Measurements from ENCODE around the gene CCDC192. TPM values are rescaled to one million over a fixed set of nuclear protein-coding genes. Genes with fewer than 3 reads are reported as not detected.

Gene CCDC192
- total RNA-seq, 1 experiment from 2014 or later: 0.52 TPM

DNA sequence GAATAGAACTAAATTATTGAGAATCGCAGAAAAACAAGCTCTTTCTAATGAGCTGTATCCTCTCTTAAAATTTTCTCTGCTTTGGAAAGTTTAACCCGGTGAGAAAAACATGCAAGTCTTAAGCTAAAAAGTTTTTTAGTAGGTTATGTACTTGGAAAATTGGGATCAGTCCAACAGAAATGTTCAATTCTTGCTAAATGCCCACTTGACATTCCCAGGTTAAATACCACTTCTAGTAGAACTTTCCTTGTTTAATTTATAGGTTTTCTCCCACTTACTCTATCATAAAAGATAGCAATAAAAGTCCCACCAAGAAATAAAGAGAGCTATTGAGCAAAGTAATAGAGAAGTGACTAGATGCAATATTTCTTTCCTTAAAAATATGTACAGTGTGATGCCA, 157.1 kb downstream of the CCDC192 start:
- TF ChIP-seq ZBTB21 (CRISPR knock-in tag; IDR thresholded peaks at IDR 0.05; ENCODE audit: borderline replicate concordance) (no peak), ZNF396 (CRISPR knock-in tag; IDR thresholded peaks at IDR 0.05; ENCODE audit: borderline replicate concordance) (no peak), RELA (CRISPR knock-in tag; IDR thresholded peaks at IDR 0.05; ENCODE audit: borderline replicate concordance) (no peak), NR1H2 (CRISPR knock-in tag; IDR thresholded peaks at IDR 0.05) (no peak), SMAD4 (CRISPR knock-in tag; IDR thresholded peaks at IDR 0.05) (no peak), ETV6 (CRISPR knock-in tag; IDR thresholded peaks at IDR 0.05) (no peak), SOX15 (CRISPR knock-in tag; IDR thresholded peaks at IDR 0.05) (no peak), ZNF263 (CRISPR knock-in tag; IDR thresholded peaks at IDR 0.05; ENCODE audit: low read depth) (no peak), FOXP1 (CRISPR knock-in tag; IDR thresholded peaks at IDR 0.05; ENCODE audit: borderline replicate concordance) (no peak), ZNF232 (CRISPR knock-in tag; IDR thresholded peaks at IDR 0.05) (no peak), ZNF121 (CRISPR knock-in tag; IDR thresholded peaks at IDR 0.05) (no peak), ZNF219 (CRISPR knock-in tag; IDR thresholded peaks at IDR 0.05; ENCODE audit: borderline replicate concordance) (no peak), EMX1 (CRISPR knock-in tag; IDR thresholded peaks at IDR 0.05) (no peak), FOXK1 (CRISPR knock-in tag; IDR thresholded peaks at IDR 0.05) (no peak), TEAD4 (CRISPR knock-in tag; IDR thresholded peaks at IDR 0.05) (no peak)
- TF ChIP-seq, protein P1, sequence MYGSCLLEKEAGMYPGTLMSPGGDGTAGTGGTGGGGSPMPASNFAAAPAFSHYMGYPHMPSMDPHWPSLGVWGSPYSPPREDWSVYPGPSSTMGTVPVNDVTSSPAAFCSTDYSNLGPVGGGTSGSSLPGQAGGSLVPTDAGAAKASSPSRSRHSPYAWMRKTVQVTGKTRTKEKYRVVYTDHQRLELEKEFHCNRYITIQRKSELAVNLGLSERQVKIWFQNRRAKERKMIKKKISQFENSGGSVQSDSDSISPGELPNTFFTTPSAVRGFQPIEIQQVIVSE (CRISPR knock-in tag; IDR thresholded peaks at IDR 0.05; ENCODE audit: borderline replicate concordance): no peak
- TF ChIP-seq, protein P2, sequence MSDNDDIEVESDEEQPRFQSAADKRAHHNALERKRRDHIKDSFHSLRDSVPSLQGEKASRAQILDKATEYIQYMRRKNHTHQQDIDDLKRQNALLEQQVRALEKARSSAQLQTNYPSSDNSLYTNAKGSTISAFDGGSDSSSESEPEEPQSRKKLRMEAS (CRISPR knock-in tag; IDR thresholded peaks at IDR 0.05): no peak
- TF ChIP-seq, protein P3, sequence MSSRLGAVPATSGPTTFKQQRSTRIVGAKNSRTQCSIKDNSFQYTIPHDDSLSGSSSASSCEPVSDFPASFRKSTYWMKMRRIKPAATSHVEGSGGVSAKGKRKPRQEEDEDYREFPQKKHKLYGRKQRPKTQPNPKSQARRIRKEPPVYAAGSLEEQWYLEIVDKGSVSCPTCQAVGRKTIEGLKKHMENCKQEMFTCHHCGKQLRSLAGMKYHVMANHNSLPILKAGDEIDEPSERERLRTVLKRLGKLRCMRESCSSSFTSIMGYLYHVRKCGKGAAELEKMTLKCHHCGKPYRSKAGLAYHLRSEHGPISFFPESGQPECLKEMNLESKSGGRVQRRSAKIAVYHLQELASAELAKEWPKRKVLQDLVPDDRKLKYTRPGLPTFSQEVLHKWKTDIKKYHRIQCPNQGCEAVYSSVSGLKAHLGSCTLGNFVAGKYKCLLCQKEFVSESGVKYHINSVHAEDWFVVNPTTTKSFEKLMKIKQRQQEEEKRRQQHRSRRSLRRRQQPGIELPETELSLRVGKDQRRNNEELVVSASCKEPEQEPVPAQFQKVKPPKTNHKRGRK (CRISPR knock-in tag; IDR thresholded peaks at IDR 0.05; ENCODE audit: borderline replicate concordance): no peak
- TF ChIP-seq, protein P4, sequence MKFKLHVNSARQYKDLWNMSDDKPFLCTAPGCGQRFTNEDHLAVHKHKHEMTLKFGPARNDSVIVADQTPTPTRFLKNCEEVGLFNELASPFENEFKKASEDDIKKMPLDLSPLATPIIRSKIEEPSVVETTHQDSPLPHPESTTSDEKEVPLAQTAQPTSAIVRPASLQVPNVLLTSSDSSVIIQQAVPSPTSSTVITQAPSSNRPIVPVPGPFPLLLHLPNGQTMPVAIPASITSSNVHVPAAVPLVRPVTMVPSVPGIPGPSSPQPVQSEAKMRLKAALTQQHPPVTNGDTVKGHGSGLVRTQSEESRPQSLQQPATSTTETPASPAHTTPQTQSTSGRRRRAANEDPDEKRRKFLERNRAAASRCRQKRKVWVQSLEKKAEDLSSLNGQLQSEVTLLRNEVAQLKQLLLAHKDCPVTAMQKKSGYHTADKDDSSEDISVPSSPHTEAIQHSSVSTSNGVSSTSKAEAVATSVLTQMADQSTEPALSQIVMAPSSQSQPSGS (CRISPR knock-in tag; IDR thresholded peaks at IDR 0.05; ENCODE audit: borderline replicate concordance, low read depth): no peak
- TF ChIP-seq, protein P5, sequence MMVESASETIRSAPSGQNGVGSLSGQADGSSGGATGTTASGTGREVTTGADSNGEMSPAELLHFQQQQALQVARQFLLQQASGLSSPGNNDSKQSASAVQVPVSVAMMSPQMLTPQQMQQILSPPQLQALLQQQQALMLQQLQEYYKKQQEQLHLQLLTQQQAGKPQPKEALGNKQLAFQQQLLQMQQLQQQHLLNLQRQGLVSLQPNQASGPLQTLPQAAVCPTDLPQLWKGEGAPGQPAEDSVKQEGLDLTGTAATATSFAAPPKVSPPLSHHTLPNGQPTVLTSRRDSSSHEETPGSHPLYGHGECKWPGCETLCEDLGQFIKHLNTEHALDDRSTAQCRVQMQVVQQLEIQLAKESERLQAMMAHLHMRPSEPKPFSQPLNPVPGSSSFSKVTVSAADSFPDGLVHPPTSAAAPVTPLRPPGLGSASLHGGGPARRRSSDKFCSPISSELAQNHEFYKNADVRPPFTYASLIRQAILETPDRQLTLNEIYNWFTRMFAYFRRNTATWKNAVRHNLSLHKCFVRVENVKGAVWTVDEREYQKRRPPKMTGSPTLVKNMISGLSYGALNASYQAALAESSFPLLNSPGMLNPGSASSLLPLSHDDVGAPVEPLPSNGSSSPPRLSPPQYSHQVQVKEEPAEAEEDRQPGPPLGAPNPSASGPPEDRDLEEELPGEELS (CRISPR knock-in tag; IDR thresholded peaks at IDR 0.05): no peak
- POLR2A ChIA-PET: interaction anchor here (0.5 kb wide), 1 partner anchor 1411 kb away, joined by 4 read pairs; no protein-coding TSS in a partner anchor
- CTCF ChIA-PET: no interaction called here
- DNase-seq (ENCODE audit: low spot score) (no peak), ATAC-seq (no peak)
- H3K4me3 Mint-ChIP-seq: no peak overlapping the region
- H3K27ac Mint-ChIP-seq: no peak overlapping the region
- peaks cover 3% of the 10 kb centered on the region; the same call in 1 of the 2 replicates for H3K27me3 Mint-ChIP-seq (ENCODE audit: low read depth)
- no peaks in the 10 kb centered on the region for H3K9me3 Mint-ChIP-seq
- H3K36me3 Mint-ChIP-seq: no peaks in the 10 kb centered on the region
- H3K4me1 Mint-ChIP-seq: no peaks in the 10 kb centered on the region

DNA sequence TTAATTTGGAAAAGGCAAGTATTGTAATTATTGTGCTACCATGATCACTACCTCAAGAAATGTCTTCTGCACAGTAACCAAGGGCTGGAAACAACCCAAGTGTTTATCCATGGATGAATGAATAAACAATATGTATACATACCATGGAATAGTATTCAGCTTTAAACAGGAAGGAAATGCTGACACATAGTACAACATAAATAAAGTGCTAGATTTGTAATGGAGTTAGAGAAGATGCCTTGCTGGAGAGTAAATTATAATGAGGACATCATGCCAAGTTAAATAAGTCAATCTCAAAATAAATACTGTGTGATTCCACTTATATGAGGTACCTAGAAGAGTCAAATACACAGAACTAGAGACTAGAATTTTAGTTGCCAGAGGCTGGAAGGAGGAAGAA, 160.0 kb downstream of the CCDC192 start:
- no peaks in the 10 kb centered on the region for H3K4me1 Mint-ChIP-seq
- peaks cover 3% of the 10 kb centered on the region; the same call in 1 of the 2 replicates for H3K27me3 Mint-ChIP-seq (ENCODE audit: low read depth)
- no peak for ATAC-seq
- no peaks in the 10 kb centered on the region for H3K9me3 Mint-ChIP-seq
- ChIA-PET POLR2A (no interaction called here), CTCF (no interaction called here)
- DNase-seq (ENCODE audit: low spot score): no peak
- no peak overlapping the region for H3K27ac Mint-ChIP-seq
- H3K4me3 Mint-ChIP-seq: no peak overlapping the region
- no peaks in the 10 kb centered on the region for H3K36me3 Mint-ChIP-seq
- TF ChIP-seq ZNF121 (CRISPR knock-in tag; IDR thresholded peaks at IDR 0.05): no peak
- TF ChIP-seq, protein P2 (CRISPR knock-in tag; IDR thresholded peaks at IDR 0.05): no peak
- TF ChIP-seq SMAD3 (CRISPR knock-in tag; IDR thresholded peaks at IDR 0.05; ENCODE audit: borderline replicate concordance): no peak
- TF ChIP-seq, protein P6, sequence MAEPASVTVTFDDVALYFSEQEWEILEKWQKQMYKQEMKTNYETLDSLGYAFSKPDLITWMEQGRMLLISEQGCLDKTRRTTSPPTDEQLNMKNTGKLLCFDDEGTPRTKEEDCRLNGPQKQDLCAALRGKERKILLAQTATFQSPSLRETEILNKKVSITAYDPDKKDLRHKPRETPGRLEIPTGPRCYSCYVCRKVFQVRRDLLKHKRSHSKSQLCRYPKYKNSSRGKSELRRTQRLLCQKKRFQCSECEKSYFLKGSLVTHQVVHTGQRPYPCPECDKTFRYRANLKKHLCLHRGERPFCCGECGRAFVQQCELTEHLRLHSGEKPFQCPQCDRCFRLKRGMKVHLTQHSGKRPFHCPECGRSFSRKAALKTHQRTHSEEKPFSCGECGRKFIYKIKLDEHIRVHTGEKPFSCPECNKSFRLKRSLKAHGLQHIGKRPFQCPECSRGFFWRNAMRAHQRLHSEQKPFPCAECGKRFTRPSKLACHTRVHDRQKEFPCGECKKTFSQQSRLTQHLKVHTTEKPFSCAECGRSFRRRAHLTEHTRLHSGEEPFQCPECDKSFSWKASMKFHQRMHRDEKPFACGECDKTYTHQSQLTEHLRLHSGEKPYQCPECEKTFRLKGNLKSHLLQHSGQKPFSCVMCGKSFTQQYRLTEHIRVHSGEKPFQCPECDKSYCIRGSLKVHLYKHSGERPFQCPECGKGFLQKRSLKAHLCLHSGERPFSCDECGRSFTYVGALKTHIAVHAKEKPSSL (CRISPR knock-in tag; conservative IDR thresholded peaks at IDR 0.05): no peak
- TF ChIP-seq CREB1 (CRISPR knock-in tag; IDR thresholded peaks at IDR 0.05): no peak
- no peak for TF ChIP-seq NFYB (CRISPR knock-in tag; conservative IDR thresholded peaks at IDR 0.05; ENCODE audit: low read depth)
- TF ChIP-seq ZBTB21 (CRISPR knock-in tag; IDR thresholded peaks at IDR 0.05; ENCODE audit: borderline replicate concordance): no peak
- TF ChIP-seq, protein P5 (CRISPR knock-in tag; IDR thresholded peaks at IDR 0.05): no peak
- no peak for TF ChIP-seq SMAD4 (CRISPR knock-in tag; IDR thresholded peaks at IDR 0.05)

Data from WTC11 (cell line).